ENCODE results near the gene TNFRSF1A. TPM values are rescaled to one million over a fixed set of nuclear protein-coding genes. Genes with fewer than 3 reads are reported as not detected.

TNFRSF1A gene
- total and polyA plus RNA-seq, 2 of the 13 experiments (the other 11 are each of a cell fraction or from before 2014, with no cell fraction given): 41.5 to 61.2 TPM

- TF ChIP-seq XRCC5 (optimal IDR thresholded peaks at IDR 0.05; ENCODE audit: low read length) (no peak), POGK (CRISPR knock-in tag; conservative IDR thresholded peaks at IDR 0.05) (no peak), ZFP82 (CRISPR knock-in tag; IDR thresholded peaks at IDR 0.05; ENCODE audit: borderline replicate concordance) (no peak), FOXP1 (IDR thresholded peaks at IDR 0.05) (no peak), FOXP1 (CRISPR knock-in tag; IDR thresholded peaks at IDR 0.05) (peak; percentile 62; the same call in 1 of the 2 replicates), HCFC1 (IDR thresholded peaks at IDR 0.05; ENCODE audit: low read depth, low read length) (no peak), ZNF775 (CRISPR knock-in tag; IDR thresholded peaks at IDR 0.05; ENCODE audit: borderline replicate concordance) (no peak), ETV5 (CRISPR knock-in tag; IDR thresholded peaks at IDR 0.05; ENCODE audit: borderline replicate concordance) (peak; percentile 46; the same call in 1 of the 2 replicates), POLR2G (IDR thresholded peaks at IDR 0.05; ENCODE audit: low read depth, low read length) (no peak), NFRKB (IDR thresholded peaks at IDR 0.05) (no peak), MAF1 (CRISPR knock-in tag; IDR thresholded peaks at IDR 0.05; ENCODE audit: borderline replicate concordance) (no peak), SMAD9 (CRISPR knock-in tag; IDR thresholded peaks at IDR 0.05) (no peak), RBM22 (optimal IDR thresholded peaks at IDR 0.05; ENCODE audit: low read length) (peak; percentile 61), ZNF609 (CRISPR knock-in tag; IDR thresholded peaks at IDR 0.05; ENCODE audit: borderline replicate concordance) (no peak), DRAP1 (CRISPR knock-in tag; IDR thresholded peaks at IDR 0.05) (peak; percentile 15; the same call in 1 of the 2 replicates), ZKSCAN5 (CRISPR knock-in tag; IDR thresholded peaks at IDR 0.05) (no peak), EED (CRISPR knock-in tag; IDR thresholded peaks at IDR 0.05) (no peak), ETS1 (CRISPR knock-in tag; IDR thresholded peaks at IDR 0.05) (no peak), HNF1B (CRISPR knock-in tag; IDR thresholded peaks at IDR 0.05) (no peak)
Observed at GRCh38 chr12:6295094-6295811, 46.6 kb downstream of the TNFRSF1A start (continued).
